GM19397 (cell line): ENCODE measurements around the gene RIPK4.
"Not testable (repeated sequence)": the region's sequence is repeated elsewhere in the genome, so short reads cannot be mapped to it uniquely, and the experiment has no call there.

ENCODE experiments used
- ATAC-seq: cut with Tn5 transposase; IDR thresholded peaks from one replicate; pipeline ENCODE4 v1.9.1; 2021; ENCODE audit warnings: mild to moderate bottlenecking, moderate library complexity; ENCODE audit not compliant: unreplicated experiment

RIPK4 gene

DNA sequence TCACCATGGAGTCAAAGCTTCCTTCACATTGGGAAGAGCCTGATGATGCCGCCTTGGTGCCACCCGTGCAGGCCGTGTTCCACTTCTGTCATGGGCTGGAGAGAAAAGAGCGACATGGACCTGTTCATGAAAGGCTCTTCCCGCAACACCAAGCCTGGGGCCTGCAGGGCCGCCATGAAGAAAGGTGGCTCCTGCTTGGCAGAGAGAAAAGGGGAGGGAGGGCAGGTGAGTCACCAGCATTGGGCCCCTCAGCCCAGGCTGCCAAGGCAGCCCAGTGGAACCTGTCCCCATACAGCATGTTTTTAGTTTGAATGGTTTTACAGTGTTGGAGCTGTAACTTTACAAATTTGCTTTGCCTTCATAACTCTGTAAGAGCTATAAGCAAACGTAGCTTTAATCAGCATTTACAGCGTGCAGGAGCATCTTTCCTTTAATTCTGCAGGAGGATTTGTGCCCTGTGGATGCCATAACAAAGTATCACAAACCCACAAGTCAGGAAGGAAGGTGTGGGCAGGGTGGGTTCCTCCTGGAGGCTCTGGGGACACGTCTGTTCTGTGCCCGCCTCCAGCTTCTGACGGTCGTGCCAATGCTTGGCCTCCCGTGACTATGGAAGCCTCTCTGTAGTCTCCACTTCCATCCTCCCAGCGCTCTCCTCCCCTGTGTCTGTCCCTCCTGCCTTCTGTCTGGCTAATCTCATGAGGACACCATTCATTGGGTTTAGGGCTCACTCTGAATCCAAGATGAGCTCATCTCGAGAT lies 49.1 kb downstream of the RIPK4 start:
- ATAC-seq, result no peak

GRCh38 chr21:41716751-41717150 lies 50.1 kb downstream of the RIPK4 start:
- no peak for ATAC-seq

GRCh38 chr21:41715649-41716281 lies 51.1 kb downstream of the RIPK4 start:
- no peak for ATAC-seq

DNA sequence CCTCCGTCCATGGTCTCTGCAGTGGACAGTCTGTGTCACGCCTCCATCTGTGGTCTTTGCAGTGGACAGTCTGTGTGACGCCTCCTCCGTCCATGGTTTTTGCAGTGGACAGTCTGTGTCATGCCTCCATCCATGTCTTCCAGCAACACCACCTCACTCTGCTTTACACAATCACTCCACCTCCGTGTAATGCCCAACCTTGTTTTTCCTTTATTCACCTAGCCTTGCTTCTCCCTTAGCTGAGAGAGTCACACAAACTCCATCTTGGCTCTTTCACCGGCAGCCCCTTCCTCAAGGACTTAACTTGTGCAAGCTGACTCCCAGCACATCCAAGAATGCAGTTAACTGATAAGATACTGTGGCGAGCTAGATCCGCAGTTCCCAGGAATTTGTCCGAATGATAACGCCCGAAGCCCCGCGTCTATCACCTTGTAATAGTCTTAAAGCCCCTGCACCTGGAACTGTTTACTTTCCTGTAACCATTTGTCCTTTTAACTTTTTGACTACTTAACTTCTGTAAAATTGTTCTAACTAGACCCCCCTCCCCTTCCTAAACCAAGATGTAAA lies 52.5 kb downstream of the RIPK4 start:
- ATAC-seq, result not testable (repeated sequence)

DNA sequence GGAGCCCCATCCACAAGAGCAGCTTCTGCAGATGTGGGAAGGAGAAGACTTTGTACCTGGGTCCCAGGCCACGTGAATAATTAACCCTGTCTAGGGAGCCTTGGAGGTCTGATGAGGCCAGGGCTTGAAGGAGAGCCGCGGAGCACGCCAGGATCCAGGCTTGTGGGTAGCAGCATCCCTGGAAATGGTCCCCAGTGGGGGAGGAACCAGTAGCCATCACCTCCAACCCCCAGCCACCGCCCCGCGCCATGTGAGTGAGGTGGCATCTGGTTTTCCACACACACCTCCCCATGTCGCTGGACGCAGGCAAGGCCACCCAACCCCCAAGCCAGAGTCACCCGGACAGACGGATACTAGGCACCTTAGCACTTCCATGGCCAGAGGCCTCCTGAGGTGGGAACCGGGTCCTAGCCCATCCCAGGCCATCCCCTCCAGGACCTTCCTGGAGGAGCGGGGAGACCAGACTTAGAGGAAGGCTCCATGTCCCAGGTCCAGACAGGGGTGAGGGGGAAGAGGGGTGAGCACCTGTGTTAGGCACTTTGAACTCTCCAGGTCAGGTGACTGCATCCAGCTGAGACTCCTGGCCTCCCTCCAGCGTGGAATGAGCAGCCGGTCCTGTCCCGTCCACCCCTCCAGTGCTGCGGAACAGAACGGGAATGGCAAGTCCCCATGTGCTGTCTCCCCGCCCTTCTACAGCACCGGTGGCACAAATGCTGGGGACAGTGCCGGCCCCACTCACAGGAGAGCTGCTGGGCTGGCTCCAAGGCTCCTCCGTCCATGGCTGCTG lies 53.2 kb downstream of the RIPK4 start:
- no peak for ATAC-seq

DNA sequence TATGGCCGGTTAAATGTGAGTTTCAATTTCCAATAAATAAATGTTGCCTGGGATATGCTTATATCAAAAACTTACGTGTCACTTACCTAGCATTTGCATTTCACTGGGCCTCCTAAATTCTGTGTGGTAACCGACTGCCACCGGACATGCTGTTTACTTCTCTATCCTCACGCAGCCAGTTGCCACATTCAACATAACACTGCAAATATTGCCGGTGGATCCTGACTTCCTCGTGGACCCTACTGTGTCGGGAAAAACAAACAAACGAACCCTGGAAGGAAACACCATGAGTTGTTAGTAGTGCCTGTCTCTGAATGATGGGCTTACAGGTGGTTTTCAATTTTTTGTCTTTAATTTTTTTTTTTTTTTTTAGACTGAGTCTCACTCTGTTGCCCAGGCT lies 54.1 kb downstream of the RIPK4 start:
- ATAC-seq, result no peak

DNA sequence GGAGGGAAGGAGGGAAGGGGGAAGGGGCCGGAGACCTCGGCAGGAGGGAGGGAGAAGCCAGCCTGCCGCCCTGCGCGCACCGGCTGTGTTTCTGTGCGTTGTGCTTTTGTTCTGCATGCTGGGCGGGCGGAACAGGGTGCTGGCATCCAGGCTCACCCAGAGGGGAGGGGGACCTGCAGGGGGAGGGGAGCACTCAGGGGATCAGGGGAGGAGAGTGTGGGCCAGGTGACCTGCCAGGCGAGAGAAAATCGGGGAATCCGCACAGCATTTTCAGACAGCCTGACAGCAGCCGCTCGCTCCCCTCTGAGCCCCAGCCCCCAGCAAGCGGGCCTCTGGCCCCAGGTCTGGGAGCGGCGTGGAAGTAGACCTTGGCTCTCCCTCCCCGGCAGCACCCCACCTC lies 54.7 kb downstream of the RIPK4 start:
- no peak for ATAC-seq

GRCh38 chr21:41711416-41712007 lies 55.3 kb downstream of the RIPK4 start:
- no peak for ATAC-seq

DNA sequence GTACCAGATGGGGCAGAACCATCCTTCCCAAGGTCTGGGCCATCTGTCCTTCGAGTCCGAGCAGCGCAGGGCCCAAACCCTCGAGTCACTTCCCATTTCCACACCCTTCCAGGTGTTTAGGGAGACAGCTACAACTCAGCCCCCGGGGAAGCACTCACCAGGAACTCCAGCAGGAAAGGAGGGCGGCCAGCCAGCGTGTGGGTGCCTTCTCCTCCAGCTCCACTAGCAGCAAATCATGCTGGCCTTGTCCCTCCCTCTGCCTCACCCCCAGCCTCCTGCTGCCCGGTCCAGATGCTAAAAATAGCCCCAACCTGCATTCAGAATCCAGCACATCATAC lies 56.1 kb downstream of the RIPK4 start:
- ATAC-seq, result no peak

- ATAC-seq, result no peak
Observed at GRCh38 chr21:41709965-41710822, 56.7 kb downstream of the RIPK4 start.

DNA sequence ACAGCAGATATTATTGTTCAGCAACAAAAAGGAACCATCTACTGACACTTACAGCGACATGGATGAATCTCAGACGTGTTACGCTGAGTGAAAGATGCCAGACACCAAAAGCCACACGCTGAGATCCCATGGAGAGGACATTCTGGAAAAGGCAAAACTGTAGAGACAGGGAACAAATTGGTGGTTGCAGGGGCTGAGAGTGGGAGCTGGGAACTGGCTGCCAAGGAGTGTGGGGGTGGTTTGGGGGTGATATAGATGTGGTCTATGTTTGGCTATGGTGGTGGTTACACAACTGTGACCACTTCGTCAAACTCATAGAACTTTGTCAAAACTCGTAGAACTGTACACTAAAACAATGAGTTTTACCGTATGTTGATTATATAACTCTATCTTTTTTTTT lies 57.7 kb downstream of the RIPK4 start:
- no peak for ATAC-seq

- ATAC-seq, result no peak
Observed at GRCh38 chr21:41707960-41708330, 58.9 kb downstream of the RIPK4 start.

GRCh38 chr21:41707231-41707959 lies 59.5 kb downstream of the RIPK4 start:
- no peak for ATAC-seq

DNA sequence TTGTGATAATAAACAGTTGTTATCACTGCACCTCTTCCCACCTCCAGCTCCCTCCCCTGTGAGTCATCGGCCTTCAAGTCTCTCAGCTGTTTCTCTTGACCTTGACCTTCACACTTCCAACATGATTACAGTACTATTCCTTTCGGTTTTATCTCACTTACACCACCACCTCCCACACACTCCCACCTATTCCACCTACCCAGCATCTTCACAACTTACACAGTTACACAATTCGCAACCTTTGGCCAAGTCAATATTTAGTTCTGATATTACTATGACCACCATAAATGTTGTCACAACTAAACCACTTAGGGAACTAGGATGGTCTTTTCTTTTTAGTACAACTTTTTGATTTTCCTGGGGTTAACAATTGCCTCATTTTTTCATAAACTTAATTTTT lies 60.2 kb downstream of the RIPK4 start:
- ATAC-seq, result no peak

- ATAC-seq, result no peak
Observed at GRCh38 chr21:41706263-41706639, 60.6 kb downstream of the RIPK4 start.

- no peak for ATAC-seq
Observed at GRCh38 chr21:41705546-41706262, 61.1 kb downstream of the RIPK4 start.

GRCh38 chr21:41703857-41704501 lies 62.9 kb downstream of the RIPK4 start:
- ATAC-seq, result no peak

DNA sequence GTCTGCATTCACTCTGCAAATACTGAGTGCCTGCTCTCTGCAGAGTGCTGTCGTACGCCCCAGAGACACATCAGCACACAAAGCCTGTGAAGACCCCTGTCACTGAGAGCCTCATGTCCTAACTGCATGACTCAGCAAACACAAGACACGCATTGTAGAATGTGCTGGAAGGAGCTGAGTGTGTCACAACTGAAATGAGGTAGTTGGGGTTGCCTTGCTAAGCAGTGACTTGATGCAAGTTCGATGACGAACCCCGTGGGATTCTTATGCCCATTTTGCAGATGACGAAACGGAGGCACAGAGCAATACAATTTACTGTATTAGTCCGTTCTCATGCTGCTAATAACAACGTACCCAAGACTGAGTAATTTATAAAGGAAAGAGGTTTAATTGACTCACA lies 65.1 kb downstream of the RIPK4 start:
- no peak for ATAC-seq

GRCh38 chr21:41699311-41699710 lies 67.5 kb downstream of the RIPK4 start:
- no peak for ATAC-seq
